SK-N-SH (cell line): ENCODE measurements around the gene CTCFL. TPM values are rescaled to one million over a fixed set of nuclear protein-coding genes. Genes with fewer than 3 reads are reported as not detected.

Experiments used
- CTCF ChIA-PET: fragments of 300-600, 350-600 bp; formaldehyde crosslinking; extraction: SDS; loops from one replicate; lab custom pipeline; 2021; lab: Yijun Ruan, JAX
- POLR2A ChIA-PET: fragments of 350-600 bp; sonication (Branson Sonifier 250); formaldehyde crosslinking; extraction: SDS; loops from one replicate; lab custom pipeline; 2020; ENCODE audit warnings: antibody characterized with exemption, inconsistent platforms; lab: Yijun Ruan, JAX
- DNase-seq: peaks from one replicate; pipeline ENCODE4 v3.0.0; 2012
- H2AFZ ChIP-seq: fragments of 200-600 bp; sonication (generic); 2 replicates; pipeline ENCODE4 v1.8.1; 2016; ENCODE audit warnings: antibody characterized with exemption, mild to moderate bottlenecking, low read depth
- H3F3A ChIP-seq: fragments of 200-600 bp; sonication (generic); replicated peaks from 2 replicates; pipeline ENCODE3; 2016; ENCODE audit warnings: antibody characterized with exemption, mild to moderate bottlenecking; ENCODE audit not compliant: insufficient read depth
- H3K27ac ChIP-seq, 2 experiments: fragments of 200-500 bp in 1 of 2; fragments of 200-600 bp in 1 of 2; sonication (Bioruptor generic) in 1 of 2; sonication (generic), shearing (Covaris generic) in 1 of 2; 2 replicates each; pipeline versions ENCODE4 v1.5.1 to v1.6.1; 2014 to 2016; ENCODE audit warnings: low read depth in 2 of 2, inconsistent platforms in 1 of 2, low read length in 1 of 2, mild to moderate bottlenecking in 1 of 2, mixed read lengths in 1 of 2
- H3K27me3 ChIP-seq: fragments of 200-600 bp; sonication (generic), shearing (Covaris generic); 2 replicates; pipeline ENCODE4 v1.6.1; 2016; ENCODE audit warnings: mixed run types; ENCODE audit not compliant: insufficient read depth
- H3K36me3 ChIP-seq, 2 experiments: fragments of 200-500 bp in 1 of 2; fragments of 200-600 bp in 1 of 2; sonication (Bioruptor generic) in 1 of 2; sonication (generic) in 1 of 2; replicated peaks in 1 of 2; 2 replicates each; pipeline versions ENCODE3 to v1.5.1; 2014 to 2016; ENCODE audit warnings: low read length in 1 of 2, mild to moderate bottlenecking in 1 of 2; ENCODE audit not compliant: insufficient read depth in 2 of 2, control insufficient read depth in 1 of 2
- H3K4me1 ChIP-seq, 2 experiments: fragments of 200-500 bp in 1 of 2; fragments of 200-600 bp in 1 of 2; sonication (Bioruptor generic) in 1 of 2; sonication (generic), shearing (Covaris generic) in 1 of 2; 2 replicates each; pipeline versions ENCODE4 v1.5.1 to v1.6.1; 2014 to 2016; ENCODE audit warnings: low read depth in 1 of 2, low read length in 1 of 2, mixed run types in 1 of 2; ENCODE audit not compliant: insufficient read depth in 2 of 2, control insufficient read depth in 1 of 2
- H3K4me2 ChIP-seq: fragments of 200-600 bp; sonication (generic), shearing (Covaris generic); 2 replicates; pipeline ENCODE4 v1.6.1; 2017; ENCODE audit warnings: mixed run types
- H3K4me3 ChIP-seq, 2 experiments: fragments of 200-500 bp in 1 of 2; fragments of 200-600 bp in 1 of 2; sonication (Bioruptor generic) in 1 of 2; sonication (generic), shearing (Covaris generic) in 1 of 2; 2 replicates each; pipeline versions ENCODE4 v1.5.1 to v1.8.1; 2014 to 2016; ENCODE audit warnings: low read depth in 2 of 2, inconsistent platforms in 1 of 2, low read length in 1 of 2, mild to moderate bottlenecking in 1 of 2, mixed read lengths in 1 of 2, moderate library complexity in 1 of 2
- H3K79me2 ChIP-seq: fragments of 200-600 bp; sonication (generic); 2 replicates; pipeline ENCODE4 v1.8.1; 2017; ENCODE audit warnings: mild to moderate bottlenecking; ENCODE audit not compliant: insufficient read depth
- H3K9ac ChIP-seq: fragments of 200-600 bp; sonication (generic); 2 replicates; pipeline ENCODE4 v1.6.1; 2017; ENCODE audit warnings: mixed run types
- H3K9me2 ChIP-seq: fragments of 200-600 bp; sonication (generic); 2 replicates; pipeline ENCODE4 v1.6.1; 2017; ENCODE audit warnings: mixed run types
- H3K9me3 ChIP-seq: fragments of 200-600 bp; sonication (generic); 2 replicates; pipeline ENCODE4 v1.6.1; 2017; ENCODE audit warnings: mixed run types, mild to moderate bottlenecking, moderate library complexity
- H4K20me1 ChIP-seq: fragments of 200-600 bp; sonication (generic); 2 replicates; pipeline ENCODE4 v1.6.1; 2017; ENCODE audit warnings: mild to moderate bottlenecking, mixed run types; ENCODE audit not compliant: insufficient read depth
- CHD2 ChIP-seq: fragments of 150-350 bp; IDR thresholded peaks from 2 replicates; pipeline ENCODE4 v1.6.1; 2018; ENCODE audit warnings: low read length; ENCODE audit not compliant: partially characterized antibody
- ELF1 ChIP-seq: IDR thresholded peaks from 2 replicates; pipeline ENCODE4 v1.4.0; 2012
- EP300 ChIP-seq, 2 experiments: IDR thresholded peaks; 2 replicates each; pipeline versions ENCODE4 v1.4.0 to v1.6.1; 2012; ENCODE audit warnings: borderline replicate concordance in 1 of 2, low read depth in 1 of 2, low read length in 1 of 2
- EZH2phosphoT487 ChIP-seq: fragments of 200-600 bp; sonication (generic); IDR thresholded peaks from 2 replicates; pipeline ENCODE4 v1.6.1; 2017; ENCODE audit warnings: low read depth, mixed run types, mild to moderate bottlenecking, antibody characterized with exemption, moderate library complexity, borderline replicate concordance
- FOXJ3 ChIP-seq: sonication (generic); formaldehyde crosslinking; IDR thresholded peaks from 2 replicates; pipeline ENCODE4 v1.5.1; 2020; ENCODE audit warnings: mild to moderate bottlenecking, missing genetic modification reagents
- GATA2 ChIP-seq: sonication (generic); formaldehyde crosslinking; IDR thresholded peaks from 2 replicates; pipeline ENCODE4 v1.5.0; 2020; ENCODE audit warnings: mild to moderate bottlenecking, missing genetic modification reagents
- IRF3 ChIP-seq: fragments of 150-350 bp; IDR thresholded peaks from 2 replicates; pipeline ENCODE4 v1.6.1; 2016; ENCODE audit warnings: mild to moderate bottlenecking, low read depth, low read length
- JUND ChIP-seq: IDR thresholded peaks from 2 replicates; pipeline ENCODE4 v1.4.0; 2012
- MEF2A ChIP-seq: IDR thresholded peaks from 2 replicates; pipeline ENCODE4 v1.4.0; 2012; ENCODE audit warnings: low read depth, borderline replicate concordance
- MXI1 ChIP-seq: IDR thresholded peaks from 2 replicates; pipeline ENCODE4 v1.6.1; 2012; ENCODE audit warnings: mild to moderate bottlenecking, low read depth, low read length, improper control_type of control experiment
- NFIC ChIP-seq: IDR thresholded peaks from 2 replicates; pipeline ENCODE4 v1.4.0; 2012; ENCODE audit warnings: borderline replicate concordance
- NRF1 ChIP-seq: IDR thresholded peaks from 2 replicates; pipeline ENCODE4 v1.6.1; 2012; ENCODE audit warnings: low read depth, mild to moderate bottlenecking, low read length
- POLR2AphosphoS5 ChIP-seq: IDR thresholded peaks from 2 replicates; pipeline ENCODE4 v1.6.1; 2012; ENCODE audit warnings: low read depth, low read length
- RAD21 ChIP-seq: IDR thresholded peaks from 2 replicates; pipeline ENCODE4 v1.6.1; 2012; ENCODE audit warnings: mild to moderate bottlenecking, low read length
- RCOR1 ChIP-seq: fragments of 150-350 bp; IDR thresholded peaks from 2 replicates; pipeline ENCODE4 v1.6.1; 2017; ENCODE audit warnings: antibody characterized with exemption, low read length
- RFX5 ChIP-seq: IDR thresholded peaks from 2 replicates; pipeline ENCODE4 v1.6.1; 2012; ENCODE audit warnings: mild to moderate bottlenecking, improper control_type of control experiment, low read length
- SIN3A ChIP-seq: IDR thresholded peaks from 2 replicates; pipeline ENCODE4 v1.6.1; 2012; ENCODE audit warnings: low read depth, mild to moderate bottlenecking, low read length, moderate library complexity, borderline replicate concordance
- SMC3 ChIP-seq: IDR thresholded peaks from 2 replicates; pipeline ENCODE4 v1.6.1; 2012; ENCODE audit warnings: low read depth, low read length, improper control_type of control experiment
- TAF1 ChIP-seq: IDR thresholded peaks from 2 replicates; pipeline ENCODE4 v1.6.1; 2012; ENCODE audit warnings: low read depth, mild to moderate bottlenecking, low read length, moderate library complexity, borderline replicate concordance
- TCF12 ChIP-seq: IDR thresholded peaks from 2 replicates; pipeline ENCODE4 v1.4.0; 2012
- TEAD4 ChIP-seq: IDR thresholded peaks from 2 replicates; pipeline ENCODE4 v1.4.0; 2012; ENCODE audit warnings: mild to moderate bottlenecking, borderline replicate concordance; ENCODE audit not compliant: insufficient read depth
- USF2 ChIP-seq: fragments of 150-350 bp; IDR thresholded peaks from 2 replicates; pipeline ENCODE4 v1.6.1; 2017; ENCODE audit warnings: antibody characterized with exemption, low read length, low read depth, borderline replicate concordance
- WGBS: methylation state at CpG from one replicate; pipeline ENCODE4 v1.1.6; 2017; ENCODE audit warnings: low lambda C conversion rate; 5-methylcytosine and 5-hydroxymethylcytosine counted together
- polyA plus RNA-seq, 3 experiments: library from polyadenylated mRNA; depleted of rRNA; stranded (reverse); fragments of >200 nt; gene quantifications; 2 replicates each; pipeline ENCODE4 v1.2.3, GENCODE V29; 2012

CTCFL gene
- polyA plus RNA-seq, 1 of the 3 experiments (the other 2 are of a cell fraction) = not detected

DNA sequence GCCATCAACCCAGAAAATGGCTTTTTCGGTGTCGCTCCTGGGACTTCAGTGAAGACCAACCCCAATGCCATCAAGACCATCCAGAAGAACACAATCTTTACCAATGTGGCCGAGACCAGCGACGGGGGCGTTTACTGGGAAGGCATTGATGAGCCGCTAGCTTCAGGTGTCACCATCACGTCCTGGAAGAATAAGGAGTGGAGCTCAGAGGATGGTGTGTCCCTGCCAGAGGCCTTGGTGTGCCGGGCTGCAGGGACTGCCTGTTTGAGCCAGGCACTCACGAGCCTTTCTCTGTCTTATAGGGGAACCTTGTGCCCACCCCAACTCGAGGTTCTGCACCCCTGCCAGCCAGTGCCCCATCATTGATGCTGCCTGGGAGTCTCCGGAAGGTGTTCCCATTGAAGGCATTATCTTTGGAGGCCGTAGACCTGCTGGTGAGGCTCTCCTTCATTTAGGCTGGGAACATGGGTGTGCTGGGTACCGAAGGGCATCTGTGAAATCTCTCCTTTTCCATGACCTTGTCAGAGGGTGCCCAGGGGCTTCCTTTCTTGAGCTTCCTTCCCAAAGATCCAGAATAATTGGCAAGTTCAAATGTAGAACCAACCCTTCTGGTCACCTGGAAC lies 39.4 kb upstream of the CTCFL start (continued):
- TF ChIP-seq RCOR1 = no peak
- TF ChIP-seq POLR2AphosphoS5 = no peak
- no peak for TF ChIP-seq FOXJ3 (CRISPR knock-in tag)
- no peak for TF ChIP-seq MXI1
- TF ChIP-seq EP300 (IDR thresholded peaks at IDR 0.05; ENCODE audit: borderline replicate concordance in 1 of 2, low read depth in 1 of 2, low read length in 1 of 2) = no peak
- TF ChIP-seq GATA2 (CRISPR knock-in tag) = no peak
- no peak for TF ChIP-seq ELF1
- TF ChIP-seq, all 33 proteins: peak for 0

DNA sequence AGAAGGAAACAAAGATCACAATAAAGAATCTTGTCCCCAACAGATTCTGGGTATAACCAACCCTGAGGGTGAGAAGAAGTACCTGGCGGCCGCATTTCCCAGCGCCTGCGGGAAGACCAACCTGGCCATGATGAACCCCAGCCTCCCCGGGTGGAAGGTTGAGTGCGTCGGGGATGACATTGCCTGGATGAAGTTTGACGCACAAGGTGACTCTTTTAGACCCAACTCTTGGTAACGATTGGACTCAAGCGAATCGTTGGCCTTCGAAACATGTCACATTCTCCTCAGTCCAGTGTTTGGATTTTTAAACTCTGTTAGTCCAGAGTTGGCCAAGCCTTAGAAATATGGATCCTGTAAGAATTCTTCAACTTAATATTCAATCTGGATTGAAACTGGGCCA lies 38.6 kb upstream of the CTCFL start:
- no peak overlapping the region for H3K4me3 ChIP-seq
- no peak overlapping the region for H3K4me2 ChIP-seq
- no peaks in the 10 kb centered on the region for H3K9me2 ChIP-seq
- H4K20me1 ChIP-seq = no peaks in the 10 kb centered on the region
- no peak for DNase-seq
- H3K9ac ChIP-seq = no peak overlapping the region
- no peak for TF ChIP-seq IRF3
- no peak for TF ChIP-seq TAF1
- TF ChIP-seq TEAD4 = no peak
- TF ChIP-seq RAD21 = no peak
- TF ChIP-seq MEF2A = no peak
- no peak for TF ChIP-seq EZH2phosphoT487
- TF ChIP-seq CHD2 = no peak
- TF ChIP-seq TCF12 = no peak
- no peak for TF ChIP-seq RFX5
- TF ChIP-seq SIN3A = no peak
- TF ChIP-seq EP300 (IDR thresholded peaks at IDR 0.05; ENCODE audit: borderline replicate concordance in 1 of 2, low read depth in 1 of 2, low read length in 1 of 2) = no peak
- no peak for TF ChIP-seq USF2
- no peak for TF ChIP-seq JUND
- no peak for TF ChIP-seq NFIC
- TF ChIP-seq SMC3 = no peak
- no peak for TF ChIP-seq NRF1
- no peaks in the 10 kb centered on the region for H3K9me3 ChIP-seq
- H3K79me2 ChIP-seq = no peaks in the 10 kb centered on the region
- H3K27me3 ChIP-seq = peaks cover 37% of the 10 kb centered on the region
- WGBS = 83% methylated on average over 12 of the region's 12 CpGs
- no peak overlapping the region for H2AFZ ChIP-seq
- CTCF ChIA-PET = interaction anchor here (3.9 kb wide), 1 partner anchor 19 kb away, joined by 15 read pairs; no protein-coding TSS in a partner anchor
- H3K27ac ChIP-seq = no peak overlapping the region
- no peaks in the 10 kb centered on the region for H3K4me1 ChIP-seq
- no peaks in the 10 kb centered on the region for H3K36me3 ChIP-seq
- POLR2A ChIA-PET = no interaction called here
- no peaks in the 10 kb centered on the region for H3F3A ChIP-seq
